ENCODE measurements around the gene SORL1-AS1.

Gene SORL1-AS1

DNA sequence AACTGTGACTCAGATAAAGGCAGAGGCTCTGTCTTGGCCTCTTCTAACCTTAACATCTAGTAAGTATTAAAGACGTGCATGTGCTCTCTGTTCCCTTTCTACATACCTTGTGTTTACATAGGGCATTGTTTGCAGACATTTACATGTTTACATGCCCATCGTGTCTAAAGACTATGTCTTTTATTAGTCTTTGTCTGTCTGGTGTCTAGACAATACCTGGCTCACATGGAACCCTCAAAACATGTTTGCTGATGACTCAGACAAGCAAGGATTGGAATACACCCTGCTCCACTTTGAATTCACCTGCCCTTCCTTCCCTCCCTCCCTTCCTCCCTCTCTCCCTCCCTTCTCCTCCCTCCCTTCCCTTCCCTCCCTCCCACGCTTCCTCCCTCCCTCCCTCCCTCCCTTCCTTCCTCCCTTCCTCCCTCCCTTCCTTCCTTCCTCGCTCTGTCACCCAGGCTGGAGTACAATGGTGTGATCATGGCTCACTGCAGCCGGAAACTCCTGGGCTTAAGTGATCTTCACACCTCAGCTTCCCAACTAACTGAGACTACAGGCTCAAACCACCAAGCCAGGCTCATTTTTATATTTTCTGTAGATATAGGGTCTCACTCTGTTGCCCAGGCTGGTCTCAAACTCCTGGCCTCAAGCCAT is 23.7 kb upstream of the SORL1-AS1 start:
- DNase-seq (ENCODE audit: low read depth): no peak

DNA sequence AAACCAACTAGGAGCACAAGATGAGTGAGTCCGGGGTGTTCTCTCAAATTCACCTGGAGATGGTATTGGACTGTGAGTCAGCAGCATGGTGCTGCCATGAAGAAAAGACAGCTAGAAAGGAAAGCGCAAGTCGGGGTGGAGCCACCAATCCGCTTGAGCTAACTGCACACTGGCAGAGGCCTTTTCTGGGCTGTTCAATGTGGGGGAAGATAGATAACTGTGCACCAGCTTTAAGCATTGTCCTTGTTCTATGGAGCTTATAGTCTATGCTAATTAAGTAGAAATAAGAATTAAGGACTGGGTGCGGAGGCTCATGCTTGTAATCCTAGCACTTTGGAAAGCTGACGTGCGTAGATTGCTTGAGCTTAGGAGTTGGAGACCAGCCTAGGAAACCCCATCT is 21.9 kb upstream of the SORL1-AS1 start:
- no peak for DNase-seq (ENCODE audit: low read depth)

DNA sequence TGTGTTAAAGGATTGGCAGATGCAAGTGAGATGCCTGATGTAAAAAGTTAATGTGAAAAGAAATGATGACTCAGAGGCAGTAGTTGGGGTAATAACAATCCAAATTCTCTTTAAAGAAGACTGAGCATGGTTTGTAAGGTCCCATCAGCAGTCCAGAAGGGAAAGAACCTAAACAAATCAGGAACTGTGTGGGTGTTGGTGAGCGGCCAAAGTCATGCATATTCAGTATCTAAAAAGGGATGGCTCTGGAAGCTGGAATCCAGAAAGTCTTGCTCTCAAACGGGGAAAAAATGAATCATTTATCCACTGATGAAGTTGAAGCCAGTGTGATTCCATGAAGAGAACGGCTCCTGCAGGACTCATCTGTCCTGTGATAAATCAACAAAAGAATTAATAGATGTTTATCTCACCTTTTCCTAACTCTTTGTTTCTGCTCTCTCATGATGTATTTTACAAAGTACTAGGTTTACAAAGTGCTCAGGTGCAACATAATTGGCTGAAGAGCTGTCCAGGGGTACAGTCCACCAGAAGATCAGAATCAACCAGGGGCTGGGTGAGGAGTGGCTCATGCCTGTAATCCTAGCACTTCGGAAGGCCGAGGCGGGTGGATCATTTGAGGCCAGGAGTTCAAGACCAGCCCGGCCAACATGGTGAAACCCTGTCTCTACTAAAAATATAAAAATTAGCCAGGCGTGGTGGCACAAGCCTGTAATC is 20.5 kb upstream of the SORL1-AS1 start:
- no peak for DNase-seq (ENCODE audit: low read depth)

DNA sequence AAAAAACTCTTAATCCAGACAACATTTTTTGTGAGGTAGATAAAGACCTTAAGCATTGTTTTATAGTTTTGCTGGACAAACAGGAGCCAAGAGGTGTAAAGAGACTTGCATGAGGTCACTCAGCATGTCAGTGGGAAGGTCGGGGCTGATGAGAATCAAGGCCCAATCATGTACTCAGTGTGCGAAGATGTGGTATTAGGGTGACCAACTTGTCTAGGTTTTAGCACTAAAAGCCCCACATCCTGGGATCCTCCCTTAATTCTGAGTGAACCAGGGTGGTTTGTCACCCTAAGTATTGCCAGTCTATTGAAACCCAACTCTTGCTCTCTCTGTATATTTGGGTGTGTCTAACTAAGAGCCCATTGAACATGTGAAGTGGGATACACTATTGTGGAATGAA is 19.5 kb upstream of the SORL1-AS1 start:
- no peak for DNase-seq (ENCODE audit: low read depth)

DNA sequence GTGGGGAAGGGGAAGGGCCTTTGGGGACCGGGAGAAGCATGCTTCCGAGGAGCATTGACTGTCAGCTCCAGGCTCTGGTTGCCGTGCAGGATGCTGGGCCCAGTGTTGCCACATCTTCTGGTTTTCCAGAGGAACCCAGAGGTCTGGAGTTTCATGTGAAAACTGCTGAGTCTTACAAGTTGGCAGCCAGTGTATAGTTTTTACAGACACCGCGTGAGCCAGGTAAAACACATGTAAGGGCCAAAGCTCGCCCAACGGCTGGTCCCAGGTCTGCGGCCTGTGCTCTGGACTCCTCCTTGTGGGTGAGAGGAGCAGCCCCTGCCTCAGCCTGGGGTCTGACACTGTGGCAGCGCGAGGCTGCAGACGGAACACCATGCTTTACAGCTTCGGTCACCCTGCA is 18.4 kb upstream of the SORL1-AS1 start:
- DNase-seq (ENCODE audit: low read depth): no peak

DNA sequence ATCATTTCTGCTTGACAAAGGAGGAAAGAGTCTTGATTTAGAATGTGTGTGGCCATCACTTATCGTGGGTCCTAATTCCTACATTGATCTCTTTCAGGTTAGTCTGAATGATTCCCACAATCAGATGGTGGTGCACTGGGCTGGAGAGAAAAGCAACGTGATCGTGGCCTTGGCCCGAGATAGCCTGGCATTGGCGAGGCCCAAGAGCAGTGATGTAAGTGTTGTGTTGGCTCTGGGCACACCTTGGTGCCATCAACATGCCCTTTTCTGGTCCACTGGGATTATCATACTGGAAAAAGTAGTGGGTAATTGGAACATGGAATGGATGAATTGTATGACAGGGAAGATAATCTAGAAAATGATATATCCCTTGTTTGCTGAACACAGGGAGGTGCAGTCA is 17.1 kb upstream of the SORL1-AS1 start:
- DNase-seq (ENCODE audit: low read depth): no peak

DNA sequence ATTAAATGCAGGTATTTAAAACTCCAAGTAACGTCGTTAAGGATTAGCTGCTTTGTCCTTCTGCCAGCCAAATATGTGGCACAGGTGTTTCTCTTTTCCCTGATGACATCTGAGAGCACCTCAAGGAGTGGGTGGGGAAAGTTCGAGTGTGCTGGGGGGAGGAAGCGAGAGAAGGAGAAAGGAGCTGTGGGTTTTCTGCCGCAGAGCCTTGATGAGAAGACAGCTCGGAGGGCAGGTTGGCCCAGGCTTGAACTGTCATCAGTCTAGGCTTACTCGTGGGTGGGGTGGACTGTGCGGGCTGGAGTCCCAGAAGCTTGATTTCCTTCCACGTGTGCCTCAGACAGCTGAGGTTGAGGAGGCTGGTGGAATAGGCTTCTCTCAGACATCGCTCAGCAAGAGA is 15.2 kb upstream of the SORL1-AS1 start:
- no peak for DNase-seq (ENCODE audit: low read depth)

DNA sequence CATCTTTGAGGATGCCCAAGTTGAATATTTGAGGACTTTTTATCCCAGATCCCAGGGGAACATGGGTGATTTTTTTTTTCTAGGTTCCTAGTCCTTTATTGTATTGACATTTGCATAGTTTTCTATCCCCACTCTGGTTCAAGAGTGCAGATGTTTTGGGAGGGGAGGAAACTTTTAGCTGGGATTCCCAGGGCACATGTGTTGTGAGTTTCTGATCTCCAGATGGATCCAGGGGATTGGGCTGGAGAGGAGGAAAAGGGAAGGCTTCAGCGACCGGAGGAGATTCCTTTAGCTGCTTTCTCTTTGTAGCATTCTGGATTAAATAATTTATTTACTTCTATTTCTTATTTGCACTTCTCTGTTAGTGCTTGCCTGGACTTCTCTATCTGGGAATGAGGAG is 14.7 kb upstream of the SORL1-AS1 start:
- DNase-seq (ENCODE audit: low read depth): no peak

DNA sequence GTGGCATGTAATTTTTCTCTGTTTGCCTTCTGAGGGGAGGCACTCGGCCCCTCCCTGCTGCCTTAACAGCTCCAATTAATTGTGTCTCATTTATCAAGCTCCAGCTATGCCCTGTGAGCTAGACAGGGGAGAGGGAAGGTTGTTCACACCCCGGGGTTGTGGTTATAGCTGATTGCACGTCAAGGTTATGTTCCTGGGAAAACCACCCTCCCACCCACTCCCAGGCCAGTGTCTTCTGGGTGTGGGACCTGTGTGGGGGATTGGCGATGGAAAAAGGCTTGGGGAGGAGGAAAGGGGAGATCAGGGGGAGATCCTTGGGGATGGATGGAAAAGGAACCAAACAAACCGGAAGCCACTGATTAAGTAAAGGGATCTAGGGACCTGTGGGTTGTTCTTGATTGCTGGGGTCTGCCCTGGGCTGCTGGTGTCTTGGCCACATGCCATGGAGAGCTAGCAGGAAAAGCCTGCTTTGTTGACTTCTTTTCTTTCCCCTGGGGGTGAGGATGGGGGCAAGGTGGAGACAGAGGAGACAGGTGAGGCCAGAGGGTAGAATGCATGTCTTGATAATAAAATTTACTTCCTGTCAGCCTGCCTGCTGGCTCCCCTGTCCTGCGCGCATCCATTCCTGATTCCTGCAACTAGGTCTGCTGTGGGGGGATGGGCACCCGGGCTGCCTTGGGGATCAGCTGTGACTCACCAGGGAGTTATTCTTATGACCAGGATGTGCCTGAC is 13.5 kb upstream of the SORL1-AS1 start:
- DNase-seq (ENCODE audit: low read depth): peak; percentile 68

DNA sequence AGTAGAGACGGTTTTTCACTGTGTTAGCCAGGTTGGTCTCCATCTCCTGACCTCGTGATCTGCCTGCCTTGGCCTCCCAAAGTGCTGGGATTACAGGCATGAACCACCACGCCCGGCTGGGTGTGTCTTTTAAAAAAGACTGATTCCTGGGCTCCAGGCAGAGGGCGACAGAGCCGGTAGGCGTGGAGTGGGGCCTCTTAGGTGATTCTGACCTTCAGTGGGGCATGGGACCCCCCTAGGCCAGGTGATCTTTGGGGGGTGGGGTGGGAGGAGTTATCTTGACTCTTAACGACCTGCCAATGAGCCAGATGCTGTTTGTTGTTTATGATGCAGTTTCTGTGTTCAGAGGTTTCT is 12.9 kb upstream of the SORL1-AS1 start:
- DNase-seq (ENCODE audit: low read depth): no peak

DNA sequence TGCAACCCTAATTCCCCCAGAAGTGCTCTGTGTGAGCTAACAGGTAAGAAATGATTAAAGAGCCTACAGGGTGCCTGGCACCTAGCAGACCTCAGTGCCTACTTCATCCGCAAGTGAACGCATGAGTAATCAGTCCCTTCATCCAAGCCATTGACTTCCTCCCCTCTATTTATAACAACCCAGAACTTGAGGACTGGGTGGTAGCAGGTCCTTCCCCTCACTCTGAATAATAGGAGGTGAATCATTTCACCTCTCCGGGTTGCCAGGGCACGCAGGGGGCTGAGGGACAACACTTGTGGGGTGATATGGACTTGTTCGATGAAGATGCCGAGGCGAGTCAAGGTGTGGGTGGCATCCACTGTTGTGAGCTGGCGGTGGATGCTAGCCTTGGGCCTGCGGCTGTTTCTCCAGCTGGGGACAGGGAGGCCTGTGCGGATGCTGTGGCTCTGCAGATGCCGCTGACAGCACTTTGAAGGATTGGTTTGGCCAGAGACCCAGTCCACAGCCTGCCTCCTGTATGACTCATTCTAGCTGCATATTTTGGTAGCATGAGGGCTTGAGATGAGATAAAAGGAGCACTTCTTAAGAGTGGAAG is 11.7 kb upstream of the SORL1-AS1 start:
- peak; percentile 69 for DNase-seq (ENCODE audit: low read depth)

DNA sequence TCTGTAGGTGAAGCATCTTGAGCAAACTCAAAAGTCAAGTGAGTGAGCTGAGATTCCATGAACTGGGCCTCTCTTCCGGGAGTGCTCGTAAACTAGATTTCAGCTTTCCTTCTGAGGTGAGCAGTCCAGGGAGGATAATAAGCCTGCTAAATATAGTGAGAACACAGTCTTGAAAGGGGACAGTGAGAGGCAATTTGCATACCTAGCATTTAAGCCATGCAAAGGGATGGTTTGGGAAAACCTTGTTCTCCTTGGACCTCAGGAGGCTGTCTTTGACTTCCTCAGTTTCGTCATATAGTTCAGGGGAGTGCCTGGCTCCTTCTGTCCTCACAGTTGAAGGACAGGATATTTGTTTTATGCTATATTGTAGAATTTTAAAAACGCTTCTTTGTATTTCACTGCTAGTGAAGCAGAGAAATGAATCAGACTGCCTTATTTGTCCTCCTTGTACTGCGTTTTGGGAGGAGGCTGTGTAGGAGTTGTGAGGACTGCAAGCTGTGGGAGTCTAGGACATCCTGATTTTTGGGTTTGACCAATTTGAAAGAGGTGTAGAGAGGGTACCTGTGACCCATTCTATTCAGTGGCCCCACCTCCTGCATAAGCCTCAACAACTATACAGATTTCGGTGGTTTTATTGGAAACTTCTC is 11.0 kb upstream of the SORL1-AS1 start:
- no peak for DNase-seq (ENCODE audit: low read depth)

DNA sequence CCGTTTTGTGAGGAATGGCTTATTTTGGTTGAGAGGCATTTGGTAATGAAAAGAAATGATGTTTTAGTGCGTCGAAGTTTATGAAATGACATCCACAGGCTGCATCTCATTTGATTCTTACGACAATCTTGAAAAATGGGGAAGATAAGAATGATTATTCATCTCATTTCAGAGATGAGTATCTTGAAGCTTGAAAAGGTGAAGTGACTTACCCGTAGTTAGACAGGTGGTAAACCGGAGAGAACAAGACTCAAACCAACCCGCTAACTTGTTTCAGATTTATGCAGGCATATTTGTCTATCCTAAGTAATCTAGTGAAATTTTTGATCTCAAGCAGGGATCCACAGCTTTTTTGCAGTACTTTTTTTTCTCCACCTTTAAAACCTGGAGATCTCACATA is 9.1 kb upstream of the SORL1-AS1 start:
- no peak for DNase-seq (ENCODE audit: low read depth)

DNA sequence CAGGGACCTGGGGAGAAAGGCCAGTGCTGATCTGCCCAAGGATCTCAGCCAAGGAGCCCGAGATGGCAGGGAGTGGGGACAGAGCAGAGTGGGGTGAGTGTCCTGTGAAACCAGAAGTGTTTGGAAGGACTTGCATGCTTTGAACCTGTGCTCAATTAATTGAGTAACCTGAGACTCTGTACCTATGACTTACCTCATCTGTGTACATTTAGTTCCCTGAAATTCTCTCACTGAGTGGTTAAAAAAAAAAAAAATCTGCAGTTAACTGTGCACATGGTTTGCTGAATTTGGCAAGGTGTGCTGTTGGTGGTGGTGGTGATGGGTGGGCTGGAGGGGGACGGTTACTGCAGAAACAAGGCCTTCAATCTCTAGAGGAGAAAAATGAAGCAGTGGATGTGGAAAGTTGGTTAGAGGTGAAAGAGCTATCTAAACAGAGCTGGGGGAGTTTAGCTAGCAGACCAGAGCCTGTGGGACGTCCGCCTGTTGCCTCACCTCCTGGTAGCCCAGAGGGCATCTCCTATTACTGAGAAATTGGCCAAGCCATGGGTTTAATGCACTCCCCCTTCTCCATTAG is 8.3 kb upstream of the SORL1-AS1 start:
- no peak for DNase-seq (ENCODE audit: low read depth)

DNA sequence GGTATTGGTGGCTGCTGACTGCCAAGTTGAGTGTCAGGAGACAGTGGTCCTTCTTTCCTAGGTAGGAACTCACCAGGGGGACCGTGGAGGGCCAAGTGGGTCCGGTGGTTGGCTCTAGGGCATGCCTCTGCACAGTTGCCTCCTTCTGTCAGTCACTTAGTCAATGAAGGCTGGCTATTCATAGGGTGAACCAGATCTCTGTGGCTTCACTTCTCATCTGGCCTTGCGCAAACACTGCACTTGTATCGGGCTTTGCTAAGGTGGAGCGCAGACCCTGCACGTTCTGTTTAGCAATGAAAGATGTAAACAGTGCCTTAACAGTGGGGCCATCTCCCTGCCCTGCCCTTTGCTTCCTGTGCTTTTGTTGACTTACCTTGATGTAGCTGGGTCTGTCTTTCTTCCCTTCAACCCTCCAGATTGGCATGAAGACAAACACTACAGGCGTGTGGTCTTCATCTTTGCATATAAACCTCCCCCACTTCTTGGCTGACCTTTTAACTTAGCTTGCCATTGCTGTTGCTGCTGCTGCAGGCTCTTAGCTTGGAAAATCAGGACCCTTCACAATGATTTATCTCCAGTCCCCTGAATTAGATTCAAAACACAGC is 6.7 kb upstream of the SORL1-AS1 start:
- DNase-seq (ENCODE audit: low read depth): no peak

DNA sequence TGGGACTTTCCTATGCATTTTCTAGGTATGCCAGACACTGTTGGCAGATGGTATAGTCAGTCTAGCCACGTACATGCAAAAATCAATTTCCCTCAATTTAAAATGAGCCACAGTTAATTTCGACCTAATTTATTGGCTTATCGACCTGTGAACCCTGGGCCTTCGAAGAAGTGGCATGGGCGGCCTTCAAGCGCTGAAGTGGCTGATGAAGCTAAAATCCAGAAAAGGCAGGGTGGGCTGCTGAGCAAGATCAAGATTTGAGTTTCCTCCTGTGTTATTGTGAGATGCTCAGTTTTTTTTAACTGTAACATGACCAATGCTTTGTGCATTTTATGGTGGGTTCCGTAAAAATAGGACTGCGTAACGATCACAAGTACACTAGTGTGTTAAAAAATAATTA is 5.8 kb upstream of the SORL1-AS1 start:
- DNase-seq (ENCODE audit: low read depth): no peak

DNA sequence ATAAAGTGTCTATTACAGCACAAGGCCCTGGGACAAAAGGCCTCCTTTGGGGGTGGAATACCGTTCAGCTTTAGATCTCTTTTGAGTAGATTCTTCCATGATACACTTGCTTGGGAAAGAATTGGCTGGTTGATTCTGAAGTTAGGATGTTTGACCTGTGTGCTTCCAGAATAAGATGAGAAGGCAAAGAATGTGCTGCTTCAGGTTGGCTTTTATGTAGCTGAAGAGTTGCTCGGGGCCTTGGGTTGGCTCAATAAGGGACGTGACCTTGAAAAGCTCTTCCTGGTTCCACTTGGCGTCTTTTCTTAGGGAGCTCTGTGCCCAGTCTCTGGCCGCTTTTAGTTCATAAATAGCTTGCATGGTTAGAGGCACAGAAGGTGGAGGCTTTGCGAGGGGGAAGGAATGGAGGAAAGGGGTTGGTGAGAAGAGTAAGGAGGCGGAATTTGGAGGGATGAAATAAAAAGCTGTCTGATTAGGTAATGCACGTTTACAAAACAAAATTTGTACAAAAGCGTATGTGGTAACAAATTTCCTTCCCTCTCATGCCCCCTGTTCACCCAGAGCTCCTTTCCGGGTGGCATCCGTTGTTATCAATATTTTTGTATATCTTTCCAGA is 4.2 kb upstream of the SORL1-AS1 start:
- no peak for DNase-seq (ENCODE audit: low read depth)

DNA sequence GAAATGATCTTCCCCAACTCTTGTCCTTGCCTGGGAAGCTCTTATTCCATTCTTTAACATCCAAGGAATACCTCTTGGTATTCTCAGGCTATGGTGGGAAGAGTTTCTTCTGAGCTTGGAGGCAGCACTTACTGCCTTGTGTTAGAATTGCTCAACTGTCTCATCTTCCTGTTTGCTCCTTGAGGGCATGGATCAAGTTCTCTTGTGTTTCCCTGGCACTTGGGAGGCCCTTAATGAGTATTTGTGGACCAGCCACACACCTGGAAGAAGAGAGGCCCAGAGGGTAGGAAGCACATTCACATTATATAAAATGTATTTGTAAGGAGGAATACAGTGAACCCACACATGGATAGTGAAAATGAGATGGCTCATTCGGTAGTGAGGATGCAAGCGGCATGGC is 3.4 kb upstream of the SORL1-AS1 start:
- DNase-seq (ENCODE audit: low read depth): no peak

DNA sequence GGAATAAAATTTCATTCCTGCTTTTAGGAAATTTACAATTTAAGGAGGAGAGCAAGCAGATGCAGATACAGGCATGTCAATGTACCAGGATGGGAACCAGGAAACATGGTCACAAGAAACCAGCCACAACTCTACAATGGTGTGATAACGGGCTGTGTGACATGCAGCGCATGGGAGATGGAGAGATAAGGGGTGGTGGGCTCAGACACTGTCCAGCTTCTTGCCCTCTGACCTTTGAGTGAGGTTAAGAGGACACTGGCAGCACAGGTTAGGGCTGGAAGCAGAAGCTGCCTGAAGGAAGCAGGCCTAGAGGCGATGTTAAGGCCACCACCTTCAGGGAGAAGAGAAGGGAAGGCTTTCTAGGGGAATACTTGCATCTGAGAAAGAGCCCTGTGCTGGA is 2.3 kb upstream of the SORL1-AS1 start:
- no peak for DNase-seq (ENCODE audit: low read depth)

DNA sequence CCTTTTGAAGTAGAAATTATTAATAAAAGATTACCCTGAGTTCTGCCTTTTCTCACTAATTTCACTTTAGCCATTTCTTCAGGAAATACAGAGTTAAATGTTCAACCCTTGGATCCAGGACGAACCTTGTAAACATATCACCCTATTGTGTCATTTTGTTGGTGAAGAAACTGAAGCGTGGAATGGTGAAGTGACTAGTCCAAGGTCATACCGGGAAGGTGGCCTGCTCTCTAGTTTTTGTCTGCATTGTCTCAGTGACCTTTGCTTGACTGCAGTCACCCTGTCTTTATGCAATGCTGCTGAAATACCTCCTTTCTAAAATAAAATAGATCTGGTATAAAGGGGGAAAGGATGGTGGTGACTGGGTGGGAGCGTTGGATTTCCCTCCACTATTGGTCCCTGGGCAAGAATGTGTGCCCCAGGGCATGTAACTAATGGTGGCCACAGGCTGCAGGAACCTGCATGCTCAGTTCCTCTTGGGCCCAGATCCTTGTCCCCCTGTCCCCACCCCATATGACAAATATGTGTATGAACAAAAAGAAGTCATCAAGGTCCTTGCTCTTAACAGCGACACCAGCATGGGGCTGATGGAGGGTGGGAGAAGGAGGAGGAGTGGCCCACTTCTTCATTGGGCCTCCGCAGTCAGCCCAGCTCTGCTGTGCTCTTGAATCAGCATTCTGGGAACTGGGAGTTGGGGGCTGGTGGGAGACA is 977 bp upstream of the SORL1-AS1 start:
- DNase-seq (ENCODE audit: low read depth): no peak
